PFSK-1 (cell line): ENCODE data around the gene GSG1L2.

Experiments used
- FOXP2 ChIP-seq: optimal IDR thresholded peaks from 2 replicates; pipeline ENCODE3; 2011; ENCODE audit warnings: borderline replicate concordance, control low read depth, inconsistent platforms; ENCODE audit not compliant: insufficient read depth; ENCODE audit errors: extremely low read length, extremely low read depth
- POLR2AphosphoS5 ChIP-seq: IDR thresholded peaks from 2 replicates; pipeline ENCODE4 v1.6.1; 2012; ENCODE audit warnings: low read depth, mild to moderate bottlenecking, control low read depth, low read length, moderate library complexity
- SIN3A ChIP-seq: IDR thresholded peaks from 2 replicates; pipeline ENCODE4 v1.6.1; 2012; ENCODE audit warnings: mild to moderate bottlenecking, low read length, moderate library complexity, borderline replicate concordance; ENCODE audit not compliant: insufficient read depth
- TAF1 ChIP-seq: IDR thresholded peaks from 2 replicates; pipeline ENCODE4 v1.6.1; 2012; ENCODE audit warnings: low read length, control low read depth, borderline replicate concordance; ENCODE audit not compliant: insufficient read depth
- TF ChIP-seq, protein P1 (sequence below), 2 experiments: IDR thresholded peaks; 2 replicates each; pipeline versions ENCODE4 v1.6.1 to v1.8.0; 2011 to 2012; ENCODE audit warnings: low read depth in 2 of 2, low read length in 2 of 2, control low read depth in 1 of 2, inconsistent platforms in 1 of 2, mild to moderate bottlenecking in 1 of 2, moderate library complexity in 1 of 2; ENCODE audit not compliant: insufficient read depth in 1 of 2

GSG1L2 gene

DNA sequence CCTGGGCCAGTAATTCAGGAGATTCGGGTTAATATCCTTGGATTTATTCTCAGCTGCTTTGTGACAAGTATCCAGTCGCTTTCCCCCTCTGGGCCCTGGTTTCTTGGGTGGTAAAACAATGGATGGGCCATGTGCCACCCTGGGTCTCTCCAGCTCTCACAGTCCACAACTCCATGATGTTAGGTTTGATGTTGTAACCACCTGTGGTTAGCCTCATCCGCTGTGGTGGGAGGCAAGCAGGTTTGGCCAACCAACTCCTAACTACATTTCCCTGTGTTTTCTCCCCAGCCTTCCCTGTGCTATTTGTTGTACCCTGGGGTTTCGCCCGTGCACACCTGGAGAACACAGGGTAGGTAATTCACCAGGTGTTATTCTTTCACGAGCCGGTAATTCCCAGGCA is 39.0 kb upstream of the GSG1L2 start:
- no peak for TF ChIP-seq TAF1

DNA sequence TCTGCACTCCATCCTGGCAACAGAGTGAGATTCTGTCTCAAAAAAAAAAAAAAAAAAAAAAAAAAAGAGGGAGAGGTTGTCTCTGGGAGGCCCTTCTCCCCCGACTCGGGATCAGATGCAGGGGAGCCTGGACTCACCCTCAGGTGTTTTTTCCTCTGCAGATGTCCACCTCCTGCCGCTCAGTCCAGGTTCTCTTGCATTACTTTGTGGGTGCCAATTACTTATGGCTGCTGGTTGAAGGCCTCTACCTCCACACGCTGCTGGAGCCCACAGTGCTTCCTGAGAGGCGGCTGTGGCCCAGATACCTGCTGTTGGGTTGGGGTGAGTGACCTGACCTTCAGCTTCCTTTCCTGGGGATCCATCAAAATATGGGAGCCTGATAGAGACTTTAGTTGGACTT is 37.9 kb upstream of the GSG1L2 start:
- TF ChIP-seq TAF1 = no peak
- TF ChIP-seq SIN3A = no peak
- no peak for TF ChIP-seq FOXP2
- TF ChIP-seq, protein P1, sequence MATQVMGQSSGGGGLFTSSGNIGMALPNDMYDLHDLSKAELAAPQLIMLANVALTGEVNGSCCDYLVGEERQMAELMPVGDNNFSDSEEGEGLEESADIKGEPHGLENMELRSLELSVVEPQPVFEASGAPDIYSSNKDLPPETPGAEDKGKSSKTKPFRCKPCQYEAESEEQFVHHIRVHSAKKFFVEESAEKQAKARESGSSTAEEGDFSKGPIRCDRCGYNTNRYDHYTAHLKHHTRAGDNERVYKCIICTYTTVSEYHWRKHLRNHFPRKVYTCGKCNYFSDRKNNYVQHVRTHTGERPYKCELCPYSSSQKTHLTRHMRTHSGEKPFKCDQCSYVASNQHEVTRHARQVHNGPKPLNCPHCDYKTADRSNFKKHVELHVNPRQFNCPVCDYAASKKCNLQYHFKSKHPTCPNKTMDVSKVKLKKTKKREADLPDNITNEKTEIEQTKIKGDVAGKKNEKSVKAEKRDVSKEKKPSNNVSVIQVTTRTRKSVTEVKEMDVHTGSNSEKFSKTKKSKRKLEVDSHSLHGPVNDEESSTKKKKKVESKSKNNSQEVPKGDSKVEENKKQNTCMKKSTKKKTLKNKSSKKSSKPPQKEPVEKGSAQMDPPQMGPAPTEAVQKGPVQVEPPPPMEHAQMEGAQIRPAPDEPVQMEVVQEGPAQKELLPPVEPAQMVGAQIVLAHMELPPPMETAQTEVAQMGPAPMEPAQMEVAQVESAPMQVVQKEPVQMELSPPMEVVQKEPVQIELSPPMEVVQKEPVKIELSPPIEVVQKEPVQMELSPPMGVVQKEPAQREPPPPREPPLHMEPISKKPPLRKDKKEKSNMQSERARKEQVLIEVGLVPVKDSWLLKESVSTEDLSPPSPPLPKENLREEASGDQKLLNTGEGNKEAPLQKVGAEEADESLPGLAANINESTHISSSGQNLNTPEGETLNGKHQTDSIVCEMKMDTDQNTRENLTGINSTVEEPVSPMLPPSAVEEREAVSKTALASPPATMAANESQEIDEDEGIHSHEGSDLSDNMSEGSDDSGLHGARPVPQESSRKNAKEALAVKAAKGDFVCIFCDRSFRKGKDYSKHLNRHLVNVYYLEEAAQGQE (IDR thresholded peaks at IDR 0.05; ENCODE audit: insufficient read depth in 1 of 2, low read depth in 2 of 2, low read length in 2 of 2) = no peak
- no peak for TF ChIP-seq POLR2AphosphoS5

DNA sequence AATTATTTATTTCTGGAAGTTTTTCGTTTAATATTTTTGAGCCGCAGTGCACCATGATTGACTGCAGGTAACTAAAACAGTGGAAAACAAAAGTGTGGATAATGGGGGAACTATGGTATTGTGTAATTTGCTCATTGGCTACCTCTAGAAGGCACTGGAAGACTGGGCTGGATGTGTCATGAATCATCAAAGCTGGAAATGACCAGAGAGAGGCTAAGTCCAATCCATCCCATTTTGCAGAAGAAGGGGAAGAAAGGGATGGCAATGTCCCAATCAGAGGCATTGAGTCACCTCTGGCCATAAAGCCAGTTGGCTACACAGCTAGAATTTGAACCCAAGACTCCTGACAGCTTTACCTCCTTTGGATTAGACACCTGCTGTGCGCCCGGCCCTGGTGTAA is 33.2 kb upstream of the GSG1L2 start:
- TF ChIP-seq SIN3A (no peak), POLR2AphosphoS5 (no peak), FOXP2 (no peak), TAF1 (no peak)
- TF ChIP-seq, protein P1 (IDR thresholded peaks at IDR 0.05; ENCODE audit: insufficient read depth in 1 of 2, low read depth in 2 of 2, low read length in 2 of 2) = no peak

DNA sequence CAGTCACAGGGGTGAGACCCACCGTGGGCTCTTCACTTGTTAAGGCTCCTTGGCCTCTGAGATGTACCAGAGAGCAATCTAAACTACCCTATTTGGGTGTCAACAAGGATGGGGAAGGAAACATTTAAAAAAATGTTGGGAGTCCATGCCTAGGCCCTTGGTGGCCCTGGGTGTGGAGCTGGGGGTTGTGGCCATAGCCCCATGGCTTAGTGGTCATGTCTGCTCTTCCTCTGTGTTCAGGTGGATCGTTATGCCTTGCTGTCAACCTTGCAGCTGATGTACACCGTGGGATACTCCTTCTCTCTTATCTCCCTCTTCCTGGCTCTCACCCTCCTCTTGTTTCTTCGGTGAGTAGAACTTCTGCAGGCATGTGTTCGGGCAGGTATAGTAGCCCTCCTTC is 32.4 kb upstream of the GSG1L2 start:
- TF ChIP-seq SIN3A = no peak
- TF ChIP-seq TAF1 = no peak
- TF ChIP-seq FOXP2 = no peak
- TF ChIP-seq POLR2AphosphoS5 = no peak
- TF ChIP-seq, protein P1 (IDR thresholded peaks at IDR 0.05; ENCODE audit: insufficient read depth in 1 of 2, low read depth in 2 of 2, low read length in 2 of 2) = no peak

DNA sequence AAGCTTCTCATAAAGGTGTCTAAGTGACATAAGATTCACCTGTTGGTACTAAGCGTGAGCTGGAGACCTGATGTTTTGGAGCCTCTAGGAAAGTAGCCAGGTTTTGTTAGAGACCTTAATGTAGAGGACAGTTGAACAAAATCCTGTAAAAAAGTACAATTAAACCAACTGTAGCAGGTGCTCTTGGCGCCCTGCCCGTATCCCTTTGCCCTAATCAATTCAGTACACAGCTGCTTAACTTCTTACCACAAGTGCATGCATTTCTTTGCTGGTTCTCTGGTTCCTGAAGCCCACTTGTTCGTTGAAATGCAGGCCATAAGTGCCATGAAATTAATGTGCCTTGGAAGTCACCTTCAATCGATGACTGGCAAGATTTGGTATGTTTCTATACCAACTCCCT is 28.3 kb upstream of the GSG1L2 start:
- TF ChIP-seq FOXP2 (no peak), SIN3A (no peak), TAF1 (no peak), POLR2AphosphoS5 (no peak)
- TF ChIP-seq, protein P1 (IDR thresholded peaks at IDR 0.05; ENCODE audit: insufficient read depth in 1 of 2, low read depth in 2 of 2, low read length in 2 of 2) = no peak
